Endodermal cell (in vitro differentiated cells): Measurements from ENCODE around the gene CLVS2. TPM values are rescaled to one million over a fixed set of nuclear protein-coding genes. Genes with fewer than 3 reads are reported as not detected.

Experiments used
- DNase-seq: peaks from one replicate; pipeline ENCODE4 v3.0.0-alpha.2; 2017
- H3K27ac ChIP-seq: 2 replicates; pipeline ENCODE4 v1.5.1; 2013; ENCODE audit warnings: mild to moderate bottlenecking, low read depth, low read length, moderate library complexity
- H3K27me3 ChIP-seq: 2 replicates; pipeline ENCODE4 v1.6.1; 2013; ENCODE audit warnings: mild to moderate bottlenecking, low read length, moderate library complexity; ENCODE audit not compliant: insufficient read depth, control insufficient read depth, poor library complexity, severe bottlenecking
- H3K36me3 ChIP-seq: 2 replicates; pipeline ENCODE4 v1.7.0; 2013; ENCODE audit warnings: mild to moderate bottlenecking, low read length, moderate library complexity; ENCODE audit not compliant: control insufficient read depth, insufficient read depth
- H3K4me1 ChIP-seq: one replicate; pipeline ENCODE4 v1.7.0; 2013; ENCODE audit warnings: low read length; ENCODE audit not compliant: control insufficient read depth, insufficient read depth
- H3K4me3 ChIP-seq: 2 replicates; pipeline ENCODE4 v1.5.1; 2013; ENCODE audit warnings: mild to moderate bottlenecking, low read length, moderate library complexity
- H3K9ac ChIP-seq: 2 replicates; pipeline ENCODE4 v1.6.1; 2013; ENCODE audit warnings: mild to moderate bottlenecking, low read length, moderate library complexity; ENCODE audit not compliant: poor library complexity, severe bottlenecking; ENCODE audit errors: extremely low read depth
- H3K9me3 ChIP-seq: 2 replicates; pipeline ENCODE4 v1.6.1; 2013; ENCODE audit warnings: mild to moderate bottlenecking, low read length, moderate library complexity; ENCODE audit not compliant: control insufficient read depth
- H3K27ac Mint-ChIP-seq: 2 replicates; pipeline ENCODE4 v1.8.0; 2020; ENCODE audit warnings: mixed read lengths
- H3K27me3 Mint-ChIP-seq: 2 replicates; pipeline ENCODE4 v1.8.0; 2021; ENCODE audit warnings: mild to moderate bottlenecking, mixed read lengths; ENCODE audit not compliant: insufficient read depth
- H3K36me3 Mint-ChIP-seq: 2 replicates; pipeline ENCODE4 v1.8.0; 2020; ENCODE audit warnings: low read depth, mixed read lengths
- H3K4me1 Mint-ChIP-seq: 2 replicates; pipeline ENCODE4 v1.8.0; 2020; ENCODE audit warnings: mixed read lengths
- H3K4me3 Mint-ChIP-seq: 2 replicates; pipeline ENCODE4 v1.8.0; 2020; ENCODE audit warnings: mild to moderate bottlenecking, moderate library complexity, mixed read lengths
- H3K9me3 Mint-ChIP-seq: 2 replicates; pipeline ENCODE4 v1.8.0; 2020; ENCODE audit warnings: mild to moderate bottlenecking, mixed read lengths
- WGBS, 2 experiments: methylation state at CpG; one replicate each; pipeline versions ENCODE4 v1.1.5 to v1.1.7; 2013; ENCODE audit warnings: missing lambda C conversion rate in 2 of 2, mixed read lengths in 1 of 2; ENCODE audit not compliant: insufficient coverage in 1 of 2, insufficient read length in 1 of 2; 5-methylcytosine and 5-hydroxymethylcytosine counted together
- total RNA-seq, 2 donors: library from RNA; stranded (reverse); fragmentation: NEBNext Ultra II Directional in 1 of 2; extraction: Animal tissue kit (Norgen Biotek cat#: 25700) in 1 of 2; gene quantifications; 2 replicates in 1 of 2; 3 replicates in 1 of 2; pipeline ENCODE4 v1.2.1, GENCODE V29; 2021
- TF ChIP-seq, protein P1 (sequence below): fragments of 200-600 bp; sonication (generic); conservative IDR thresholded peaks from 2 replicates; pipeline ENCODE4 v1.5.0; 2021; ENCODE audit warnings: antibody characterized with exemption, mild to moderate bottlenecking

The CLVS2 gene
- total RNA-seq, 2 donors from 2014 or later = 38.9 to 48.1 TPM

DNA sequence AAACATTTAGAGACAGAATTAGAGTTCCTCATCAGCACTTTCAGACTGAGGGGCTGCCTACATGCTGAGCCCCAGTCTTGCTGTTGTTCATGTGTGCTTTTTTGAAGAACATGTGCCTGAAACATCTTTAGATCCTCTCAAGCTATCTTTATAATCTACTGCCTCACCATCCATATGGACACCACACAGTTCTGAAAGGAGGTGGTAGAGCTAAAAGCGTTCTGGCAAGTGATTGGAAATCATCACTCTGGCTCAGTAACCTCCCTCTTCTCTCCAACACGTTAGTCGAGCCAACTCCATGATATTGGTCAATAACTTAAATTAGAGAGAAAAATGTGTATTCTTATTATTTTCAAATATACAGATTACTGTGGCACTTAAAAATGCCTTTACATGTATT lies 40.6 kb downstream of the CLVS2 start:
- Histone ChIP-seq H3K36me3 (peaks cover 33% of the 10 kb centered on the region), H3K9ac (no peak overlapping the region), H3K4me3 (no peak overlapping the region), H3K4me1 (peaks cover 4% of the 10 kb centered on the region), H3K27ac (no peak overlapping the region), H3K9me3 (peaks cover 19% of the 10 kb centered on the region), H3K27me3 (no peaks in the 10 kb centered on the region)
- 89% methylated on average over 3 of the region's 3 CpGs; no CpG with 5 or more reads in 1 of the 2 experiments for WGBS, 2 experiments
- H3K4me3 Mint-ChIP-seq = no peak overlapping the region
- H3K27ac Mint-ChIP-seq = no peak overlapping the region
- no peaks in the 10 kb centered on the region for H3K27me3 Mint-ChIP-seq
- H3K36me3 Mint-ChIP-seq = peaks cover 32% of the 10 kb centered on the region
- peaks cover 31% of the 10 kb centered on the region for H3K4me1 Mint-ChIP-seq
- TF ChIP-seq, protein P1, sequence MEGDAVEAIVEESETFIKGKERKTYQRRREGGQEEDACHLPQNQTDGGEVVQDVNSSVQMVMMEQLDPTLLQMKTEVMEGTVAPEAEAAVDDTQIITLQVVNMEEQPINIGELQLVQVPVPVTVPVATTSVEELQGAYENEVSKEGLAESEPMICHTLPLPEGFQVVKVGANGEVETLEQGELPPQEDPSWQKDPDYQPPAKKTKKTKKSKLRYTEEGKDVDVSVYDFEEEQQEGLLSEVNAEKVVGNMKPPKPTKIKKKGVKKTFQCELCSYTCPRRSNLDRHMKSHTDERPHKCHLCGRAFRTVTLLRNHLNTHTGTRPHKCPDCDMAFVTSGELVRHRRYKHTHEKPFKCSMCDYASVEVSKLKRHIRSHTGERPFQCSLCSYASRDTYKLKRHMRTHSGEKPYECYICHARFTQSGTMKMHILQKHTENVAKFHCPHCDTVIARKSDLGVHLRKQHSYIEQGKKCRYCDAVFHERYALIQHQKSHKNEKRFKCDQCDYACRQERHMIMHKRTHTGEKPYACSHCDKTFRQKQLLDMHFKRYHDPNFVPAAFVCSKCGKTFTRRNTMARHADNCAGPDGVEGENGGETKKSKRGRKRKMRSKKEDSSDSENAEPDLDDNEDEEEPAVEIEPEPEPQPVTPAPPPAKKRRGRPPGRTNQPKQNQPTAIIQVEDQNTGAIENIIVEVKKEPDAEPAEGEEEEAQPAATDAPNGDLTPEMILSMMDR = no peak
- H3K9me3 Mint-ChIP-seq = no peaks in the 10 kb centered on the region
- no peak for DNase-seq

DNA sequence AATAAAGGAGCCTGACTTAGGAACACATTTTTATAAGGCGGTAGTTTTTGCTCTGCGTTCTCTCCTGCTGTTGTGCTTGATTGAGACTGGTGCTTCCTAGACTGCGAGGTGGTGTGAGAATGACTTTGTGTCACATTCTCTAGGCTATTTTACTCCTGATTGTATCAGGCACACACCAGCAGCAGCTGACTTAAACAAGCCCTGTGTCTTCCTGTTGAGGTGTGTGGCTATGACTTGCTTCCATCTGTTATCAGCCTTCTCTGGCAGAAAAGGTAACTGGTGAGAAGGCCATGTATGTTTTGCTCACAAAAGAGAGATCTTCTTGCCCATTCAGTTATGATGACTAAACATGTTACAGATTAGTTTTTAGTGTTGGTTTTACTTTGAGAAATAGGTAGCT lies 43.4 kb downstream of the CLVS2 start:
- TF ChIP-seq, protein P1 = no peak
- Histone ChIP-seq H3K4me1 (peaks cover 7% of the 10 kb centered on the region), H3K27me3 (no peaks in the 10 kb centered on the region), H3K36me3 (peaks cover 25% of the 10 kb centered on the region), H3K9me3 (peaks cover 25% of the 10 kb centered on the region), H3K27ac (no peak overlapping the region), H3K9ac (no peak overlapping the region), H3K4me3 (no peak overlapping the region)
- peak overlapping the region; percentile 31 for H3K27ac Mint-ChIP-seq
- no peak for DNase-seq
- H3K4me1 Mint-ChIP-seq = peaks cover 41% of the 10 kb centered on the region
- H3K4me3 Mint-ChIP-seq = no peak overlapping the region
- H3K27me3 Mint-ChIP-seq = no peaks in the 10 kb centered on the region
- H3K9me3 Mint-ChIP-seq = no peaks in the 10 kb centered on the region
- 83 to 100% methylated on average over 1 to 3 of the region's 3 CpGs for WGBS, 2 experiments
- H3K36me3 Mint-ChIP-seq = peaks cover 19% of the 10 kb centered on the region

DNA sequence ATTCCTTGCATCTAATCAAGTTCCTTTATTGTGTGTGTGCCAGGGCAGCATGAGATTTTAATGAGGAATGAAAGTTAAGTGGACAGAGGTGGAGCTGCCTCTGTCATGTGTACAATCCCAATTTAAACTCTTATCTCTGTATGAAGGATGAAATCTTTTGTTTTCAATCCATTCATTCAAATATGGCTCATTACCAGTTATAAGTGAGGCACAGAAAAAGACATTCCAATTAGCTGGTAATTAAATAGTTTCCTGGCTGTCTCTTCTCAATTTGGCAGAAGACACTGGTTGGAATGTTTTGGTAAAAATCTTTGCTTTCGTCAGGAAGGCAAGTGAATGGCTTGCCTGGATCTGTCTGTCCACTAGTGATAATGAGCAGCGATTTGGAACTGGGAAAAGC lies 46.4 kb downstream of the CLVS2 start:
- Histone ChIP-seq H3K4me3 (peak overlapping the region; percentile 22), H3K27me3 (no peaks in the 10 kb centered on the region), H3K27ac (no peak overlapping the region), H3K4me1 (peaks cover 12% of the 10 kb centered on the region), H3K9ac (no peak overlapping the region), H3K9me3 (peaks cover 9% of the 10 kb centered on the region), H3K36me3 (peaks cover 10% of the 10 kb centered on the region)
- H3K4me3 Mint-ChIP-seq = no peak overlapping the region
- no peaks in the 10 kb centered on the region for H3K27me3 Mint-ChIP-seq
- 91% methylated on average over 2 of the region's 2 CpGs; no CpG with 5 or more reads in 1 of the 2 experiments for WGBS, 2 experiments
- no peak overlapping the region for H3K27ac Mint-ChIP-seq
- TF ChIP-seq, protein P1 = no peak
- no peak for DNase-seq
- peaks cover 11% of the 10 kb centered on the region for H3K36me3 Mint-ChIP-seq
- H3K4me1 Mint-ChIP-seq = peaks cover 54% of the 10 kb centered on the region
- H3K9me3 Mint-ChIP-seq = no peaks in the 10 kb centered on the region
